HL-60 (cell line): ENCODE data around the gene BET1.

Source experiments
- DNase-seq, 2 experiments: peaks; one replicate each; pipeline ENCODE4 v3.0.0-alpha.2; 2010 to 2020; ENCODE audit warnings: low read depth in 1 of 2, low spot score in 1 of 2
- H3K27ac ChIP-seq: fragments of 250-450 bp; sonication (Bioruptor Pico); replicated peaks from 2 replicates; pipeline ENCODE4 v1.5.1; 2020; ENCODE audit warnings: mild to moderate bottlenecking, moderate library complexity
- H3K27me3 ChIP-seq: fragments of 250-450 bp; sonication (Bioruptor Pico); 2 replicates; pipeline ENCODE4 v1.5.1; 2021; ENCODE audit warnings: mild to moderate bottlenecking, moderate library complexity; ENCODE audit not compliant: insufficient read depth, poor library complexity, severe bottlenecking
- H3K4me3 ChIP-seq: replicated peaks from 2 replicates; pipeline ENCODE4 v1.5.1; 2011; ENCODE audit warnings: mild to moderate bottlenecking, control low read depth, low read length; ENCODE audit not compliant: insufficient read depth
- GABPA ChIP-seq: IDR thresholded peaks from 2 replicates; pipeline ENCODE4 v1.6.1; 2012; ENCODE audit warnings: low read depth
- POLR2AphosphoS5 ChIP-seq: IDR thresholded peaks from 2 replicates; pipeline ENCODE4 v1.6.1; 2012; ENCODE audit warnings: low read depth
- SPI1 ChIP-seq: IDR thresholded peaks from 2 replicates; pipeline ENCODE4 v1.6.1; 2012; ENCODE audit warnings: low read depth, mild to moderate bottlenecking, borderline replicate concordance
- TF ChIP-seq, protein P1 (sequence below): IDR thresholded peaks from one replicate; pipeline ENCODE4 v1.5.1; 2011; ENCODE audit warnings: low read length, control low read depth, inconsistent platforms; ENCODE audit not compliant: insufficient read depth
- TF ChIP-seq, protein P2 (sequence below): IDR thresholded peaks from 2 replicates; pipeline ENCODE4 v1.6.1; 2012; ENCODE audit warnings: low read depth; ENCODE audit not compliant: insufficient replicate concordance

Gene BET1

DNA sequence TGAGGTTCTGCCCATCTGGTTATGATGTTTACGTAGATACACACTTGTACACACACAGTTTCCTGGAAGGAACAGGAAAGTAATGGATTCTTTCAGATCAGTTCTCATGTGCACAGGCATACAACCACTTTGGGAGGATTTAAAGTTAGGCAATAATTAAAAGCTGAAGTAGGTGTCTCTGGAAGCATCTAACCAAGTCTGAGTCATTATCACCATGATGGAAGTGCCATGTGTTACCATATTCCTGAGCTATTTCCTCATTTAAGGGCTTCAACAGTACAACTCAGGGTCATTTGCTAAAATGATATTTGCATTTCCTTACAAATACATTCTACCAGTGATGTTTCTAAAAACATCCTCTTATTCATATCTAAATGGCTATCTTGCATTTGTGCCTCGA is 41.4 kb upstream of the BET1 start:
- TF ChIP-seq GABPA (no peak), SPI1 (no peak), POLR2AphosphoS5 (no peak)
- TF ChIP-seq, protein P1, sequence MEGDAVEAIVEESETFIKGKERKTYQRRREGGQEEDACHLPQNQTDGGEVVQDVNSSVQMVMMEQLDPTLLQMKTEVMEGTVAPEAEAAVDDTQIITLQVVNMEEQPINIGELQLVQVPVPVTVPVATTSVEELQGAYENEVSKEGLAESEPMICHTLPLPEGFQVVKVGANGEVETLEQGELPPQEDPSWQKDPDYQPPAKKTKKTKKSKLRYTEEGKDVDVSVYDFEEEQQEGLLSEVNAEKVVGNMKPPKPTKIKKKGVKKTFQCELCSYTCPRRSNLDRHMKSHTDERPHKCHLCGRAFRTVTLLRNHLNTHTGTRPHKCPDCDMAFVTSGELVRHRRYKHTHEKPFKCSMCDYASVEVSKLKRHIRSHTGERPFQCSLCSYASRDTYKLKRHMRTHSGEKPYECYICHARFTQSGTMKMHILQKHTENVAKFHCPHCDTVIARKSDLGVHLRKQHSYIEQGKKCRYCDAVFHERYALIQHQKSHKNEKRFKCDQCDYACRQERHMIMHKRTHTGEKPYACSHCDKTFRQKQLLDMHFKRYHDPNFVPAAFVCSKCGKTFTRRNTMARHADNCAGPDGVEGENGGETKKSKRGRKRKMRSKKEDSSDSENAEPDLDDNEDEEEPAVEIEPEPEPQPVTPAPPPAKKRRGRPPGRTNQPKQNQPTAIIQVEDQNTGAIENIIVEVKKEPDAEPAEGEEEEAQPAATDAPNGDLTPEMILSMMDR, result no peak
- TF ChIP-seq, protein P2, sequence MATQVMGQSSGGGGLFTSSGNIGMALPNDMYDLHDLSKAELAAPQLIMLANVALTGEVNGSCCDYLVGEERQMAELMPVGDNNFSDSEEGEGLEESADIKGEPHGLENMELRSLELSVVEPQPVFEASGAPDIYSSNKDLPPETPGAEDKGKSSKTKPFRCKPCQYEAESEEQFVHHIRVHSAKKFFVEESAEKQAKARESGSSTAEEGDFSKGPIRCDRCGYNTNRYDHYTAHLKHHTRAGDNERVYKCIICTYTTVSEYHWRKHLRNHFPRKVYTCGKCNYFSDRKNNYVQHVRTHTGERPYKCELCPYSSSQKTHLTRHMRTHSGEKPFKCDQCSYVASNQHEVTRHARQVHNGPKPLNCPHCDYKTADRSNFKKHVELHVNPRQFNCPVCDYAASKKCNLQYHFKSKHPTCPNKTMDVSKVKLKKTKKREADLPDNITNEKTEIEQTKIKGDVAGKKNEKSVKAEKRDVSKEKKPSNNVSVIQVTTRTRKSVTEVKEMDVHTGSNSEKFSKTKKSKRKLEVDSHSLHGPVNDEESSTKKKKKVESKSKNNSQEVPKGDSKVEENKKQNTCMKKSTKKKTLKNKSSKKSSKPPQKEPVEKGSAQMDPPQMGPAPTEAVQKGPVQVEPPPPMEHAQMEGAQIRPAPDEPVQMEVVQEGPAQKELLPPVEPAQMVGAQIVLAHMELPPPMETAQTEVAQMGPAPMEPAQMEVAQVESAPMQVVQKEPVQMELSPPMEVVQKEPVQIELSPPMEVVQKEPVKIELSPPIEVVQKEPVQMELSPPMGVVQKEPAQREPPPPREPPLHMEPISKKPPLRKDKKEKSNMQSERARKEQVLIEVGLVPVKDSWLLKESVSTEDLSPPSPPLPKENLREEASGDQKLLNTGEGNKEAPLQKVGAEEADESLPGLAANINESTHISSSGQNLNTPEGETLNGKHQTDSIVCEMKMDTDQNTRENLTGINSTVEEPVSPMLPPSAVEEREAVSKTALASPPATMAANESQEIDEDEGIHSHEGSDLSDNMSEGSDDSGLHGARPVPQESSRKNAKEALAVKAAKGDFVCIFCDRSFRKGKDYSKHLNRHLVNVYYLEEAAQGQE, result no peak
- H3K27ac ChIP-seq, result no peak overlapping the region
- DNase-seq, result peak; percentile 18 to 46
- no peak overlapping the region for H3K4me3 ChIP-seq
- H3K27me3 ChIP-seq, result no peaks in the 10 kb centered on the region

DNA sequence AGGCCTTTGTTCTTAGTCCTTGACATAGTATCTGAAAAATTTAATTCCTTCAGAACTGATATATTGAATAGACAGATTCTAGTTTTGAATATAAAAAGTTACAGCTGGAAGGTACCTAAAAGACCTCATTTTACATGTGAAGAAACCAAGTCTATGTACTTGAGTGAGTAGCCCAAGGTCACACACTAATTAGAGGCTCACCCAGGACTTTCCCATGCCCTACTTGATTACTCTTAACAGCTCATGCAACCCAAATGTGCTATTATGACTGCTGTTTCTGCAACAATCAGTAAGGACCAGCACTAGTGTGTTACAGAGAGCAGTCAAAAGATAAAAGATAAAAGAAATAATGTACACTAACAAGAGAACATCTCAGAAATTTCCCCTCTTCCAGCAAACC is 40.7 kb upstream of the BET1 start:
- H3K27me3 ChIP-seq, result no peaks in the 10 kb centered on the region
- no peak overlapping the region for H3K4me3 ChIP-seq
- no peak overlapping the region for H3K27ac ChIP-seq
- TF ChIP-seq GABPA, result no peak
- TF ChIP-seq POLR2AphosphoS5, result no peak
- TF ChIP-seq, protein P2, result no peak
- TF ChIP-seq, protein P1, result no peak
- TF ChIP-seq SPI1, result no peak
- no peak for DNase-seq

DNA sequence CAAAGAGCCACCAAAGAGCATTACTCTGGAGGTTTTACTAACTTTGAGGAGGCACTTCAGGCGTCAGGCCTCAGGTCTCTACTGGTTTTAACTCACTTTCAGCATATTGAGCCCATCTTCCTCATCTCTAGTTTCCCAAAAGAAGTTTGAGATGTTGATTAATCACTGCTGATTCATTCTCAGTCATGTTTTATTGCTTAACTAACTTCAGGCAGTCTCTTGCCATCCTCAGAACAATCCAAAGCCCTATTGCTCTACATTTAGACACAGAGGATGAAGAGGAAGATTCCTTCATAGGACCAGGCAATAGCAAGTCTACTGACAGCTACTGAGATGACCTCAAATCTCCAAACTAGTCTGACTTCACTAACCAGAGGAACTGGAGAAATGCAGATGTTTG is 39.1 kb upstream of the BET1 start:
- DNase-seq, result no peak
- TF ChIP-seq SPI1 (no peak), GABPA (no peak), POLR2AphosphoS5 (no peak)
- TF ChIP-seq, protein P2, result no peak
- TF ChIP-seq, protein P1, result no peak
- H3K27me3 ChIP-seq, result no peaks in the 10 kb centered on the region

More for the DNA sequence above, 39.1 kb upstream of the BET1 start:
- Histone ChIP-seq H3K4me3 (no peak overlapping the region), H3K27ac (no peak overlapping the region)
